ENCODE data around the gene TLE3.

TLE3 gene

GRCh38 chr15:70060993-70061305, 36.8 kb downstream of the TLE3 start:
- Histone ChIP-seq H3K36me3 (ENCODE audit: control insufficient read depth in 4 of 4, insufficient read depth in 4 of 4, low read length in 3 of 4) (peaks cover 24 to 99% (median 84%) of the 10 kb centered on the region in 4 experiments), H3K27me3 (replicated peaks in 2 of 5; ENCODE audit: control insufficient read depth in 4 of 5, insufficient read depth in 5 of 5, low read length in 4 of 5) (no peaks in the 10 kb centered on the region), H3K4me1 (ENCODE audit: control extremely low read depth in 1 of 4, control insufficient read depth in 4 of 4, insufficient read depth in 4 of 4, low read length in 3 of 4) (no peaks in the 10 kb centered on the region), H3K9me3 (ENCODE audit: control extremely low read depth in 1 of 5, control insufficient read depth in 4 of 5, insufficient read depth in 2 of 5, low read depth in 1 of 5, low read length in 4 of 5) (no peaks in the 10 kb centered on the region), H3K27ac (ENCODE audit: insufficient read depth in 1 of 2, low read depth in 1 of 2, low read length in 2 of 2, poor library complexity in 1 of 2, severe bottlenecking in 2 of 2) (no peak overlapping the region), H3K4me3 (ENCODE audit: control insufficient read depth in 1 of 7, extremely low read depth in 1 of 7, insufficient read depth in 4 of 7, low read depth in 2 of 7, low read length in 6 of 7) (no peak overlapping the region)
- ChIA-PET CTCF (no interaction called here), POLR2A (no interaction called here)
- 100% methylated on average over 8 of the region's 8 CpGs for WGBS (ENCODE audit: insufficient coverage)
- no peak for DNase-seq

- ChIA-PET POLR2A (no interaction called here), CTCF (no interaction called here)
- no peak overlapping the region for H3K4me3 ChIP-seq (ENCODE audit: control insufficient read depth in 1 of 7, extremely low read depth in 1 of 7, insufficient read depth in 4 of 7, low read depth in 2 of 7, low read length in 6 of 7)
- H3K4me1 ChIP-seq (ENCODE audit: control extremely low read depth in 1 of 4, control insufficient read depth in 4 of 4, insufficient read depth in 4 of 4, low read length in 3 of 4): no peaks in the 10 kb centered on the region
- DNase-seq: no peak
- no peaks in the 10 kb centered on the region for H3K9me3 ChIP-seq (ENCODE audit: control extremely low read depth in 1 of 5, control insufficient read depth in 4 of 5, insufficient read depth in 2 of 5, low read depth in 1 of 5, low read length in 4 of 5)
- H3K27me3 ChIP-seq (replicated peaks in 2 of 5; ENCODE audit: control insufficient read depth in 4 of 5, insufficient read depth in 5 of 5, low read length in 4 of 5): no peaks in the 10 kb centered on the region
- H3K36me3 ChIP-seq (ENCODE audit: control insufficient read depth in 4 of 4, insufficient read depth in 4 of 4, low read length in 3 of 4): peaks cover 21 to 99% (median 86%) of the 10 kb centered on the region in 4 experiments
- WGBS (ENCODE audit: insufficient coverage): 97% methylated on average over 23 of the region's 26 CpGs
- H3K27ac ChIP-seq (ENCODE audit: insufficient read depth in 1 of 2, low read depth in 1 of 2, low read length in 2 of 2, poor library complexity in 1 of 2, severe bottlenecking in 2 of 2): no peak overlapping the region
Measured at GRCh38 chr15:70060214-70060992, 37.3 kb downstream of the TLE3 start.

- ChIA-PET CTCF (no interaction called here), POLR2A (no interaction called here)
- WGBS (ENCODE audit: insufficient coverage): 86% methylated on average over 8 of the region's 8 CpGs
Measured at GRCh38 chr15:70059476-70060213, 38.1 kb downstream of the TLE3 start.

GRCh38 chr15:70058642-70059360, 38.9 kb downstream of the TLE3 start:
- Histone ChIP-seq H3K9me3 (ENCODE audit: control extremely low read depth in 1 of 5, control insufficient read depth in 4 of 5, insufficient read depth in 2 of 5, low read depth in 1 of 5, low read length in 4 of 5) (no peaks in the 10 kb centered on the region), H3K4me1 (ENCODE audit: control extremely low read depth in 1 of 4, control insufficient read depth in 4 of 4, insufficient read depth in 4 of 4, low read length in 3 of 4) (no peaks in the 10 kb centered on the region), H3K36me3 (ENCODE audit: control insufficient read depth in 4 of 4, insufficient read depth in 4 of 4, low read length in 3 of 4) (peaks cover 18 to 99% (median 91%) of the 10 kb centered on the region in 4 experiments), H3K27ac (ENCODE audit: insufficient read depth in 1 of 2, low read depth in 1 of 2, low read length in 2 of 2, poor library complexity in 1 of 2, severe bottlenecking in 2 of 2) (no peak overlapping the region), H3K4me3 (ENCODE audit: control insufficient read depth in 1 of 7, extremely low read depth in 1 of 7, insufficient read depth in 4 of 7, low read depth in 2 of 7, low read length in 6 of 7) (no peak overlapping the region), H3K27me3 (replicated peaks in 2 of 5; ENCODE audit: control insufficient read depth in 4 of 5, insufficient read depth in 5 of 5, low read length in 4 of 5) (no peaks in the 10 kb centered on the region)
- ChIA-PET CTCF (no interaction called here), POLR2A (no interaction called here)
- no peak for DNase-seq
- WGBS (ENCODE audit: insufficient coverage): 96% methylated on average over 4 of the region's 11 CpGs

More at GRCh38 chr15:70059476-70060213, 38.1 kb downstream of the TLE3 start:
- DNase-seq: no peak
- Histone ChIP-seq H3K27me3 (replicated peaks in 2 of 5; ENCODE audit: control insufficient read depth in 4 of 5, insufficient read depth in 5 of 5, low read length in 4 of 5) (no peaks in the 10 kb centered on the region), H3K4me3 (ENCODE audit: control insufficient read depth in 1 of 7, extremely low read depth in 1 of 7, insufficient read depth in 4 of 7, low read depth in 2 of 7, low read length in 6 of 7) (no peak overlapping the region), H3K27ac (ENCODE audit: insufficient read depth in 1 of 2, low read depth in 1 of 2, low read length in 2 of 2, poor library complexity in 1 of 2, severe bottlenecking in 2 of 2) (no peak overlapping the region), H3K4me1 (ENCODE audit: control extremely low read depth in 1 of 4, control insufficient read depth in 4 of 4, insufficient read depth in 4 of 4, low read length in 3 of 4) (no peaks in the 10 kb centered on the region), H3K36me3 (ENCODE audit: control insufficient read depth in 4 of 4, insufficient read depth in 4 of 4, low read length in 3 of 4) (peaks cover 21 to 99% (median 87%) of the 10 kb centered on the region in 4 experiments), H3K9me3 (ENCODE audit: control extremely low read depth in 1 of 5, control insufficient read depth in 4 of 5, insufficient read depth in 2 of 5, low read depth in 1 of 5, low read length in 4 of 5) (no peaks in the 10 kb centered on the region)

- no peak for DNase-seq
- CTCF ChIA-PET: interaction anchor here (1.1 kb wide), 1 partner anchor 8 kb away, joined by 3 read pairs; no protein-coding TSS in a partner anchor
- Histone ChIP-seq H3K27ac (ENCODE audit: insufficient read depth in 1 of 2, low read depth in 1 of 2, low read length in 2 of 2, poor library complexity in 1 of 2, severe bottlenecking in 2 of 2) (no peak overlapping the region), H3K9me3 (ENCODE audit: control extremely low read depth in 1 of 5, control insufficient read depth in 4 of 5, insufficient read depth in 2 of 5, low read depth in 1 of 5, low read length in 4 of 5) (no peaks in the 10 kb centered on the region), H3K4me3 (ENCODE audit: control insufficient read depth in 1 of 7, extremely low read depth in 1 of 7, insufficient read depth in 4 of 7, low read depth in 2 of 7, low read length in 6 of 7) (no peak overlapping the region), H3K27me3 (replicated peaks in 2 of 5; ENCODE audit: control insufficient read depth in 4 of 5, insufficient read depth in 5 of 5, low read length in 4 of 5) (no peaks in the 10 kb centered on the region), H3K4me1 (ENCODE audit: control extremely low read depth in 1 of 4, control insufficient read depth in 4 of 4, insufficient read depth in 4 of 4, low read length in 3 of 4) (no peaks in the 10 kb centered on the region), H3K36me3 (ENCODE audit: control insufficient read depth in 4 of 4, insufficient read depth in 4 of 4, low read length in 3 of 4) (peaks cover 18 to 99% (median 88%) of the 10 kb centered on the region in 4 experiments)
- POLR2A ChIA-PET: no interaction called here
- WGBS (ENCODE audit: insufficient coverage): 93% methylated on average over 19 of the region's 21 CpGs
Measured at GRCh38 chr15:70057931-70058641, 39.6 kb downstream of the TLE3 start.

GRCh38 chr15:70056091-70056680, 41.5 kb downstream of the TLE3 start:
- 83% methylated on average over 3 of the region's 9 CpGs for WGBS (ENCODE audit: insufficient coverage)
- no peaks in the 10 kb centered on the region for H3K27me3 ChIP-seq (replicated peaks in 2 of 5; ENCODE audit: control insufficient read depth in 4 of 5, insufficient read depth in 5 of 5, low read length in 4 of 5)
- H3K4me1 ChIP-seq (ENCODE audit: control extremely low read depth in 1 of 4, control insufficient read depth in 4 of 4, insufficient read depth in 4 of 4, low read length in 3 of 4): no peaks in the 10 kb centered on the region
- POLR2A ChIA-PET: interaction anchor here (0.8 kb wide), 1 partner anchor 38 kb away, joined by 3 read pairs; no protein-coding TSS in a partner anchor
- H3K36me3 ChIP-seq (ENCODE audit: control insufficient read depth in 4 of 4, insufficient read depth in 4 of 4, low read length in 3 of 4): peaks cover 20 to 99% (median 90%) of the 10 kb centered on the region in 4 experiments
- H3K9me3 ChIP-seq (ENCODE audit: control extremely low read depth in 1 of 5, control insufficient read depth in 4 of 5, insufficient read depth in 2 of 5, low read depth in 1 of 5, low read length in 4 of 5): no peaks in the 10 kb centered on the region
- CTCF ChIA-PET: interaction anchor here (1.5 kb wide), 1 partner anchor 479 kb away, joined by 4 read pairs; no protein-coding TSS in a partner anchor
- no peak for DNase-seq
- H3K27ac ChIP-seq (ENCODE audit: insufficient read depth in 1 of 2, low read depth in 1 of 2, low read length in 2 of 2, poor library complexity in 1 of 2, severe bottlenecking in 2 of 2): no peak overlapping the region
- no peak overlapping the region for H3K4me3 ChIP-seq (ENCODE audit: control insufficient read depth in 1 of 7, extremely low read depth in 1 of 7, insufficient read depth in 4 of 7, low read depth in 2 of 7, low read length in 6 of 7)

Measured in common myeloid progenitor, CD34-positive (primary cell).